ENCODE data around the gene PRDM16. TPM values are rescaled to one million over a fixed set of nuclear protein-coding genes. Genes with fewer than 3 reads are reported as not detected.

Gene PRDM16
- total RNA-seq, 2 experiments from 2014 or later: not detected

DNA sequence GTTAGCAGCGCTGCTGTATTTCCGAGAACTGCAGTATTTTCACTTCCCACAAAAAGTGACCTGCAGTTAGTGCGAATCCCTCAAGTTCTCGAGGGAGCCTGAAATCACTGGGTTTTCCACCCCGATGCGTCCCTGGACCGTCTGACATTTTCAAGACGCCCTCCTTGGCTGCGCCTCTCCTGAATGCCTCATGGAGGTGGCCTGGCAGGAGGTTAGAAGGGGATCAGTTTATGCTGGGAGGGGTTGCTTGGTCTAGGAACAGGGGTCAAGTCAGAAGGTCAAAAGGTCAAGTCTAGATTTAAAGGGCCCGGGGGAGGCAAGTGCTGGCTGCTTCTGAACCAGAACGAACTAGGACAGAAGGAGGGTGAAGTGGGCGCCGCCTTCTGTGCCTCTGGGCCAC is 176.8 kb downstream of the PRDM16 start:
- no peak for DNase-seq (ENCODE audit: low spot score)
- Histone ChIP-seq H3K4me3 (ENCODE audit: low read depth, low read length, poor library complexity, severe bottlenecking) (no peak overlapping the region), H3K4me2 (ENCODE audit: low read length) (no peak overlapping the region), H3K4me1 (ENCODE audit: insufficient read depth, low read length, poor library complexity, severe bottlenecking) (no peaks in the 10 kb centered on the region), H3K9me2 (ENCODE audit: insufficient read depth, low read length) (no peaks in the 10 kb centered on the region), H4K20me1 (ENCODE audit: insufficient read depth, low read length) (no peaks in the 10 kb centered on the region), H3K79me2 (ENCODE audit: insufficient read depth, low read depth, low read length) (no peaks in the 10 kb centered on the region), H3K36me3 (ENCODE audit: insufficient read depth, low read length) (no peaks in the 10 kb centered on the region), H3K9me3 (ENCODE audit: low read length) (no peaks in the 10 kb centered on the region), H3K27ac (ENCODE audit: low read depth, low read length, poor library complexity, severe bottlenecking) (no peak overlapping the region), H2AFZ (ENCODE audit: low read length) (no peak overlapping the region)
- no peak for TF ChIP-seq EZH2phosphoT487 (IDR thresholded peaks at IDR 0.05; ENCODE audit: borderline replicate concordance, low read depth, low read length)
- no peak for TF ChIP-seq CTCF (conservative IDR thresholded peaks at IDR 0.05; ENCODE audit: low read length)
- intact Hi-C loops (cut with micrococcal nuclease; ENCODE audit: unreplicated experiment): no loop called here
- no TSS peak for BruUV-seq (replicated peaks)
- POLR2A ChIA-PET: no interaction called here
- CTCF ChIA-PET (ENCODE audit: unreplicated experiment): interaction anchor here (0.6 kb wide), 1 partner anchor 114 kb away, joined by 3 read pairs; no protein-coding TSS in a partner anchor

GRCh38 chr1:3246251-3246650 is 177.2 kb downstream of the PRDM16 start:
- no peak for DNase-seq (ENCODE audit: low spot score)
- no peaks in the 10 kb centered on the region for H3K36me3 ChIP-seq (ENCODE audit: insufficient read depth, low read length)
- intact Hi-C loops (cut with micrococcal nuclease; ENCODE audit: unreplicated experiment): no loop called here
- no peaks in the 10 kb centered on the region for H3K79me2 ChIP-seq (ENCODE audit: insufficient read depth, low read depth, low read length)
- H3K9me2 ChIP-seq (ENCODE audit: insufficient read depth, low read length): no peaks in the 10 kb centered on the region
- H3K4me3 ChIP-seq (ENCODE audit: low read depth, low read length, poor library complexity, severe bottlenecking): no peak overlapping the region
- no peak overlapping the region for H3K27ac ChIP-seq (ENCODE audit: low read depth, low read length, poor library complexity, severe bottlenecking)
- no peak overlapping the region for H2AFZ ChIP-seq (ENCODE audit: low read length)
- no peaks in the 10 kb centered on the region for H3K9me3 ChIP-seq (ENCODE audit: low read length)
- H4K20me1 ChIP-seq (ENCODE audit: insufficient read depth, low read length): no peaks in the 10 kb centered on the region
- no peak for TF ChIP-seq CTCF (conservative IDR thresholded peaks at IDR 0.05; ENCODE audit: low read length)
- no peak for TF ChIP-seq EZH2phosphoT487 (IDR thresholded peaks at IDR 0.05; ENCODE audit: borderline replicate concordance, low read depth, low read length)
- no peak overlapping the region for H3K4me2 ChIP-seq (ENCODE audit: low read length)
- CTCF ChIA-PET (ENCODE audit: unreplicated experiment): no interaction called here
- BruUV-seq (replicated peaks): no TSS peak
- POLR2A ChIA-PET: no interaction called here
- no peaks in the 10 kb centered on the region for H3K4me1 ChIP-seq (ENCODE audit: insufficient read depth, low read length, poor library complexity, severe bottlenecking)

GRCh38 chr1:3247521-3248121 is 178.6 kb downstream of the PRDM16 start:
- intact Hi-C loops (cut with micrococcal nuclease; ENCODE audit: unreplicated experiment): no loop called here
- H3K79me2 ChIP-seq (ENCODE audit: insufficient read depth, low read depth, low read length): no peaks in the 10 kb centered on the region
- no peaks in the 10 kb centered on the region for H3K9me2 ChIP-seq (ENCODE audit: insufficient read depth, low read length)
- no peak for DNase-seq (ENCODE audit: low spot score)
- no peak overlapping the region for H3K4me3 ChIP-seq (ENCODE audit: low read depth, low read length, poor library complexity, severe bottlenecking)
- H3K9me3 ChIP-seq (ENCODE audit: low read length): no peaks in the 10 kb centered on the region
- no peaks in the 10 kb centered on the region for H3K36me3 ChIP-seq (ENCODE audit: insufficient read depth, low read length)
- TF ChIP-seq EZH2phosphoT487 (IDR thresholded peaks at IDR 0.05; ENCODE audit: borderline replicate concordance, low read depth, low read length) (no peak), CTCF (conservative IDR thresholded peaks at IDR 0.05; ENCODE audit: low read length) (no peak)
- no peaks in the 10 kb centered on the region for H3K4me1 ChIP-seq (ENCODE audit: insufficient read depth, low read length, poor library complexity, severe bottlenecking)
- no peak overlapping the region for H2AFZ ChIP-seq (ENCODE audit: low read length)
- POLR2A ChIA-PET: no interaction called here
- no peak overlapping the region for H3K4me2 ChIP-seq (ENCODE audit: low read length)
- H4K20me1 ChIP-seq (ENCODE audit: insufficient read depth, low read length): no peaks in the 10 kb centered on the region
- H3K27ac ChIP-seq (ENCODE audit: low read depth, low read length, poor library complexity, severe bottlenecking): no peak overlapping the region
- BruUV-seq (replicated peaks): no TSS peak
- CTCF ChIA-PET (ENCODE audit: unreplicated experiment): no interaction called here
